ENCODE measurements around the gene TMED9.
"Not testable (repeated sequence)": the region's sequence is repeated elsewhere in the genome, so short reads cannot be mapped to it uniquely, and the experiment has no call there.

Gene TMED9

DNA sequence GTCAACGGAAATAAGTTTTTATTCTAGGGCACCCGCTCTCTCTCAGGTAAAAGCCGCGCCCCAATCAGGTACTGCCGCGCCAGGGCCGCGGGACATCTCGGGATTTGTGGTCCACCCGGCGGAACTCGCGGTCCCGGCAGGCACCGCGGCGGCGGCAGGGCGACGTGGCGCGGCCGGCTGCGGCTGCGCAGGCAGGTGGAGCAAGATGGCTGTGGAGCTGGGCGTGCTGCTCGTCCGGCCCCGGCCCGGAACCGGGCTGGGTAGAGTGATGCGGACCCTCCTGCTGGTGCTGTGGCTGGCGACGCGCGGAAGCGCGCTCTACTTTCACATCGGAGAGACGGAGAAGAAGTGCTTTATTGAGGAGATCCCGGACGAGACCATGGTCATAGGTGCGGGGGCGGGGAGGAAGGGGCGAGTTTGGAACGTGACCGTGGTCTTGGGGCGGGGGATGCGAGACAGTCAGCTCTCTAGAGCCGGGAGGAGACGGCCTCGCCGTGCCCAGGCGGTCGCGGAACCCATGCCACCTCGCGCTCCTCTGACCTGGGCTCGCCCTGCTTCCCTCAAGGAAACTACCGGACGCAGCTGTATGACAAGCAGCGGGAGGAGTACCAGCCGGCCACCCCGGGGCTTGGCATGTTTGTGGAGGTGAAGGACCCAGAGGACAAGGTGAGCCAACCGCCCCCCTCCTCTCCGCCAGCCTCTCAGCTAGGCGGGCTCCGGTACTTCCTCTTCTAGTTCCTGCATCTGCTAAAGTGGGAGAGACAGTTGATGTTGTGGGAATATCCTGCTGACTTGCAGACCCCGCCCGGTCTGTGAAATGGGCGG lies at the start of gene TMED9:
TMED9 (plus strand) TSS at position 194 of the 825 bp plus-strand sequence; CDS start at position 206, 12 bp downstream.
- DNase-seq (ENCODE audit: low spot score): peak; percentile 95

DNA sequence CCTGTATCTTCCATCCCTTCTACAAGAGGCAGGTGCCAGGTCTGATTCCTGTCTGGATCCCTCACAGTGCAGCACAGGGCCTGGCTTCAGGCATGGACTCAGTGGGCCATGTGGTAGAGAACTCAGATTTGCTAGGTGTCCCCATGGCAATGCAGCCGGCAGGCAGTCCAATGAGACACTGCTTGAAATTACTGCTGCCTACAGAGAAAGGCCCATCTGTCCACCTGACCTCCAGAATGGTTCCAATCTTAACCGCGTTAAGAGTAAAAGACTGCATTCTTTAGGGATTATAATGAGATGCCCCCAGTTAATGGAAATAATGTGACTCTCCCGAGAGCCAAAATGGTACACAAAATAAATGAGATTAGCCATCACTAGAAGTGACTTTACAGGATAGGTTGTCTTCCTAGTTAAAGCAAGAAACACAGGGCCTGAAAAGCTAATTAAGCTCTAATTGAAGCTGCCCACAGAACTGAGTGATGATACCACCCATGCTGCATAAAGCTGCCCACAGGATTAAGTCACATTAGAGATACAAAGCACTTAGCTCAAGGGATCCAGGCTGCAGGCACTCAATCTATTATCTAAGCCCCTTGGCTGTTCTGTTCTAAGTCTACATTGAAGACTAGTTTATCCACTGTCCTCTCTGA lies 49.1 kb upstream of the TMED9 start:
- DNase-seq (ENCODE audit: low spot score): no peak

DNA sequence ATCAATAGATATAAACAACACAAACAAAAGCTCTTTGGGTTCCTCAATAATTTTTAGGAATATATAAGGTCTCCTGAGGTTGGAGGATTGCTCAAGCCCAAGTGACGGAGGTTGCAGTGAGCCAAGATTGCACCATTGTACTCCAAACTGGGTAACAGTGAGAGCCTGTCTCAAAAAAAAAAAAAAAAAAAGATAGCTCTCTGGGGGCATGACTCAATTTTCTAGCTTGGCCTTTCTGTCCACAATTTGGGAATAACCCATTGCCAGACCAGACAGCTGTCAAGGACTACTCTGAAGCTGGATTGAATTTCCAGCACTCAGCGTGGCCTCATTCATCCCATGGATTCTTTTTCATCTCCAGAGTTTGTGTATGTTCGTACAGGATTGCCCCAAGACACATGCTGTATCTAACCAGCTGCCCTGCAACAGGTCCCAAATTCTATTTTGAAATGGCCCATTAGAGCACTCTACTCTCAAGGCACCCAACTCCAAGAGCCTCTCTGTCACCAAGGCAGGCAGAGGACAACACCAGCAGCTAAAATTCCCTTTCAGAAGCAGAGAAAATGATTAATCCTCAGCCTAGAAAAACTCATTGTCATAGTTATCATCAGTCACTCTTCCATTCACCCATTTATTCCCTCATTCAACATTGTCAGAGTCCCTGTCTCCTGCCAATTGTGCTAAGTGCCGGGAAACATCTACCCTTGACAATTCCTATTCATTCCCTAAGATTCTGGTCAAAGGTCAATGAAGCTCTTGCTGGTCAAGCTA lies 46.3 kb upstream of the TMED9 start:
- DNase-seq (ENCODE audit: low spot score): no peak

DNA sequence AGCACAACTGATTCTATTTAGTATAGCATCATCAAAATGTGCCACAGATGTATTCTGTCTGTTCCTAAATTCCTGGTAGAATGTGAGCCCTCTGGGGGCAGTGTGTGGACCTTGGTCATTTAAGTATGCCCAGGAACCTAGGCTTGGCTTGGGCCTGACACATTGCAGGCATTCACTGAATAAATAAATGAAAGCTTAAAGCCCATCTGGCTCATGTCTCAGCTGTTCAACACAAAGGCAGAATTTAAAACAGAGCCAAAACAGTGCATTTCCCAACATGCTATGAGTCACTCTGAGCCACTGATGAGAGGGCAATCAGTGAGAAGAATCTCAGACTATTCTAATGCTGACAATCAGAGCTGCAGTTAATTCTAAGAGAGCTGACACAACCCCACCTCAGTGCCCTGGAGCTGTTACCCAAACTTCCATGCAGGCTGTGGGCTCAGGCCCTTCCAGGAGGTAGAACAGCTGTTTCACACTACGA lies 45.7 kb upstream of the TMED9 start:
- no peak for DNase-seq (ENCODE audit: low spot score)

DNA sequence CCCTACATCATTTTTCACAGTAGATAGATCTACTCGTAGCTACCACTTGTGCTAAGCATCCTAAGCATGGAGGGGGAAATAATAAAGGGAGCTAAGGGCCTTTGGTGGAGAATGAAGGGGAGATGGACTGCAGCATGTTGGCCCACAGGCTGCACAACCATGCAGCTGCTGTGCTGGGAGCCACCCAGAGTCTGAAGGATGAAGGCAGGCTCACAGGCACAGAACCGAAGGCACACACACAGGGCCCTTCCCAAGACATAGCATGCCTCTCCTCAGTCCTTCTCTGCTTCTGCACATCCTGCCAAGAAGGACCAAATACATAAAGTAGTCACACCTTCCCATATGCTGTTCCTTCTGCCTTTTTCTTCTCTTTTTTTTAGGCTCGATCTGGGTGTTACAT lies 44.3 kb upstream of the TMED9 start:
- no peak for DNase-seq (ENCODE audit: low spot score)

DNA sequence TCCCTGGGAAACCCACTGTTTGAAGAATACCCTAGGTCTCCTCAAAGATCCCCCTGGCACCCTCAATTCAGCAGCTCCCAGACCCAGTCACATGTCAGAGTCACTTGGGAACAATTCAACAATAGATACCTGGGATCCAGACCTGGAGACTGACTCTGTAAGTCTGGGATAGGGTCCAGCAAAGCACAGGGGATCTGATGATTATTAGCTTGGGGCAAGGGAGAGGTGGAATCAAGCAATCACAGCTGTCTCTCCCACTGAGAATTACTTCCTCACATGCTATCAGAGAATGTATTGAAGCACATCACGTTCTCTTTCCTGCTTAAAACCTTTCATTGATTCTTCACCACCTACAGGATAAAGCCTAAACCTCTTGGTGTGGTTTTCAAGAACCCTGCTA lies 43.5 kb upstream of the TMED9 start:
- DNase-seq (ENCODE audit: low spot score): no peak

DNA sequence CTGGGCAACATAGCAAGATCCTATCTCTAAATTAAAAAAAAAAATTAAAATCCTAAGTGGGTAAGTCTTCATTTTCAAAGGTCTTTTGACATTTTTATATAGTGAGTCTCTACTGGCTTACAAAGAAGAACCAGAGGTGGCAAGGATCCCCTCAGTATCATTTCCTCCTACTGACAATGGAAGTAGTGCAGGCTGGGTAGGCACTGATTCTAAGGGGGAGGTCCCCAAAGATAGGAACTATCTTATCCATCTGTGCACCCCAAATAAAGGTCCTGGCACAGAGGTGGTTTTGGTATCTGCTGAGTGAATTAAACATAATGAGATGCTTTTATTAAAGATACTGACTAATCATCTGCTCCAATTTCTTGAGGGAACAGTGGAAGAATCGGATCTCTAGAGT lies 41.9 kb upstream of the TMED9 start:
- DNase-seq (ENCODE audit: low spot score): no peak

DNA sequence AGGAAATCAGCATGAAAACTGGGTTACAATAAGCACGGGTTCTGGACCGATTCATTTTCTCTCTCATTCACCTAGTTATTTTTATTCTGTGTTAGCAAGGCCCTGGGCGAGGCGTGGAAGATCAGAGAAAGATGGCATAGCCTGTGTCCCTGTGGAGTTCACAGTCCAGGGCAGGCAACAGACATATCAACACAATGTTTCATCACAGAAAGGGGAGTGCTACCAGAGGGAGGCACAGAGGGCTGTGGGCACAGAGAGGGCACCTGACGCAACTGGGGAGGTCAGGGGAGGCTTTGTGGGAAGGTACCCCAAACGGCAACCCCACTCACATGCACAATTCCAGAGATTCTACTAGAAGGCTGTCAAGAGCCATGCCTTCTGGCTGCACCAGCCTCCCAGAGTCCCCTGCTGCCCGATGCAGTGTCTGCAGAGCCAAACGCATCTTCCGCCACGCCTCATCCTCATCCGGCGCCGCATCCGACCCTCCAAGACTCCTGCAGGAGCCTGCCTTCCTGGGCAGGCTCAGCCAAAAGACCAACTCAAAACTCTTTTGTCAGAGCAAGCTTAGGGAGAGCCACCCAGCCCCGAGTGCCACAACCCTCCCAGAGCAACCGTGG lies 39.1 kb upstream of the TMED9 start:
- no peak for DNase-seq (ENCODE audit: low spot score)

DNA sequence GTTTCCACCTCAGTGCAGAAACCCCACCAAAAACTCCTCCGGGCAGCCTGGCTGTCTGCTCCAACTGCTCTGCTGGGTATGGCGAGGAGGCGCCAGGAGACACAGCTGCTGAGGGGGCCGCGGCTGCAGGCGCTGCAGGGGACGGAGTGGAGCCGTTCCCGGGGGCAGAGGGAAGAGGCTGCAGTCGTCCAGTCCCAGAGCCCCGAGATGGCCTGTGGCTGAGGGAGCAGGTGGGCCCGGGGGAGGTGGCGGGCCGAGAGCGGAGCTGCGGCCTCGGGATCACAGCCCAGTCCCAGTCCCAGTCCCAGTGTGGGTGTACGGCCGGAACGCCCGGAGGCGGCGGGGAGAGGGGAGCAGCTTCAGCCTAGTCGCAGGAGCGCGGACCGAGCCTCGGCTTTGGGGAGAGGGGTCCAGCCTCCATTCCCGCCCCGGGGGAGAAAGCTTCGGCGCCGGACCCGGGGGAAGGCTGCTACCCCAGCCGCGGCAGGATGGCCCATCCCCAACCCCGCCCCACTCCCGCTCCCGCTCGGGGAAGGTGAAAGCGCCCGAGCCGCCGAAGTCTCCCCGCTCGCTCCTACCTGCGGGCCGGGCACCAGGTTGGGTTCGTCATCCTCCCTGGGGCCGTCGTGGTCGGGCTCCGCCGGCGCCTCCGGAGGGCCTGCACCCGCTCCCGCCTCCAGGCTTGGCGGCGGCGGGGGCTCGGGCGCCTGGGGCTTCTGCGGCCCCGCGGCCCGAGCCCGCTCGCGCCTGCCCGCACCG lies 38.2 kb upstream of the TMED9 start:
- DNase-seq (ENCODE audit: low spot score): peak; percentile 76

DNA sequence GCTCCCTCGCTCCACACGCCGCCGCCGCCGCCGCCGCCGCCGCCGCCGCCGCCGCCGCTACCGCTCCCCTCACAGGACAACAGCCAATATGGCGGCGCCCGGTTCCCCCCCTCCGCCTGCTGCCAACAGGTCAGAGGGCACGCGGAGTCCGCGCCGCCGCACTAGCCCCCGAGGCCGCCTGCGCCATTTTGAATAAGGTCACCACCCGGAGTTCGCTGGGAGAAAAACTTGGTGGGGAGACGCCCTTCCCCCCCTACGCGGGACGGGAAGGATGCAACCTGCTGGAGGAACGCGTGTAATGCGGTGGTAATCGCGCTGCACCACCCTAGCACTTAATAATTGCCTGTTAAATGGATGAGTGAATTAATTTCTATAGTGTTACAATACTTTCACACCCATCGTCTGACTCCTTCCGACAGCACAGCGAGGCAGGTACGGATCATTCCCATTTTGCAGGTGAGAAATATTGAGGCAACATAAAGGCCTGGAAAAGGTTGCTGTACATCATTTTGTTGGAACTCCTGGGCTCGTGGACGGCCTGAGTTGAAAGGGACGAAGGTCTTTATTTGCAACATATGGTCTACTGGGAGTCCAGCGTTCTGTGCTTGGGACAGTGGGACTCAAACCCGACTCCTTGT lies 37.4 kb upstream of the TMED9 start, which contains the start of gene FAM193B:
FAM193B (minus strand) TSS at position 90 of the 638 bp plus-strand sequence. CDS start 105 bp downstream, outside the sequence.
- DNase-seq (ENCODE audit: low spot score): peak; percentile 98

DNA sequence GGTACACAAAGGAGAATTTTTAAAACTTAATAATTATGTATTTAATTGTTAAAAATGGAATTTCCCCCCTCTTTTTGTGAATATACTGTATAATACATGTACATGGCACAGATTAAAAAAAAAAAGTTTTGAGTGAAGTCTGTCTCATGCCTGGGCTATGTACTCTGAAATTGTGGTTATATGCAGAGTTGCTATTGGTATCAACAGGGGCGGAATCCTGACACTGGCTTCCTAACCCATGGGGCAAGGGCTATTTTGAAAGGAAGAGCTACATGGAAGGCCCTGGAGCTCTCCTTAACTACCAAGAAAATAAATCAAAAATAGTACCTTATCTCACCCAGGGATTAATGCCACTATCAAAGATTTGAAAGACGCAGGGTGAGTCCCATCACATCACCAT lies 36.8 kb upstream of the TMED9 start:
- no peak for DNase-seq (ENCODE audit: low spot score)

DNA sequence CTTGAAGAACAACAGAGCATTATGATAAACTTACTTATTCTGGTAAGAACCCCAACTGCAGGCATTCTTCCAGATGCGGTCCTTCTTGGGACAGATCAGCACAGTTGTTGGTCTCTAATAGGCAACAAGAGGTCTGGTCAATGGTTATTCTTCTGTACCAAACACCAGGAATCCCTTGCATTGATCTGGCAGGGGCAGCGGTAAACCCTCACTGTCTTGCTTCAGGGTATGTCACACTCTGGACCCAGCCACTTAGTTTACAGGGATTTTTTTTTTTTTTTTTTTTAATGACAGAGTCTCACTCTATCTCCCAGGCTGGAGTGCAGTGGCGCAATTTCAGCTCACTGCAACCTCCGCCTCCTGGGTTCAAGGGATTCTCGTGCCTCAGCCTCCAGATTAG lies 36.3 kb upstream of the TMED9 start:
- no peak for DNase-seq (ENCODE audit: low spot score)

DNA sequence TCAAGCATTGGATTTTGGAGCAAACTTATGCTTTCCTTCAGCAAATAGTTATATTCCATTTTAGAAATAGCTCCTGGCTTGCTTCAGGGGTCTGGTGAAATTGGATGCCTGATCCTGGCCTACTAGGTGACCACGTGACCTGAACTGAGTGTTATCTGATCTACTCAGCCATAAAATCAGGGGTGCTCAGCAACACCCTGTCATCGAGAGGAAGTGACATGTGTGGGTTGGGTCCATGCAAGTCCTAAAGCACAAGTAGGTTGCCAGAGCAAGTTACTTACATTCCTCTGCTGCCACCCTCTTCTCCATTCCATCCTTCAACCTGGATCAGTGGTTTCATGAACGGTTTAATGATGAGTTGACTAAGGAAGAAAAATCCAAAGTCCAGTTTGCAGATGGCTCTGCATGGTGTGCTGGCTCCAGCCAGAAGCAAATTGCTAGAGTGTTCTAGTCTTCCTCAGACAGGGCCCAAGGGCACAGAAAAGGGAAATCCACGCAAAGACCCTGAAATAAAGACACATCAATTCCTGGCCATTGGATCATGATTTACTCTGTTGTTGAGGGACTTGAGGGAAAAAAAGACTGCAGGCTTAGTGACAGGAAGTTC lies 34.9 kb upstream of the TMED9 start:
- DNase-seq (ENCODE audit: low spot score): no peak

DNA sequence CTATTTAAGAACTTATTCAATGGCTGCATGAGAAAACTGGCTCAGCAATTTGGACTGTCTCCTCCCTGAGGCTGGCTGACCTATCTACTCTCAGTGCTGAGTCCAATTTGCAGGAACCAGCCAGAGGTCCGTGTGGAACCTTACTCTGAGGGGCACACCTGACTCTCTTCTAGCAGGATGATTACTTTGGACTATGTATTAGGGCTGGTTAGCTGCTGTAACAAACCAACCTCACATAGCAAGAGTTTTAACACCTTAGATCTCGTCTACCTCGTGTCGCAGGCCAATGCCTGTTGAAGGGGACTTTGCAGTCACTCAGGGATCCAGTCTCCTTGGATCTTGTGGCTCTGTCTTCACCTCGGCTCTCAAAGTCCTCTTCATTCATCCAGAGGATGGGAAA lies 34.2 kb upstream of the TMED9 start:
- DNase-seq (ENCODE audit: low spot score): no peak

DNA sequence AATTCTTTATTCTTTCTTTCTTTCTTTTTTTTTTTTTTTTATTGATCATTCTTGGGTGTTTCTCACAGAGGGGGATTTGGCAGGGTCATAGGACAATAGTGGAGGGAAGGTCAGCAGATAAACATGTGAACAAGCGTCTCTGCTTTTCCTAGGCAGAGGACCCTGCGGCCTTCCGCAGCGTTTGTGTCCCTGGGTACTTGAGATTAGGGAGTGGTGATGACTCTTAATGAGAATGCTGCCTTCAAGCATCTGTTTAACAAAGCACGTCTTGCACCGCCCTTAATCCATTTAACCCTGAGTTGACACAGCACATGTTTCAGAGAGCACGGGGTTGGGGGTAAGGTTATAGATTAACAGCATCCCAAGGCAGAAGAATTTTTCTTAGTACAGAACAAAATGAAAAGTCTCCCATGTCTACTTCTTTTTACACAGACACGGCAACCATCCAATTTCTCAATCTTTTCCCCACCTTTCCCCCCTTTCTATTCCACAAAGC lies 32.5 kb upstream of the TMED9 start:
- DNase-seq (ENCODE audit: low spot score): not testable (repeated sequence)

DNA sequence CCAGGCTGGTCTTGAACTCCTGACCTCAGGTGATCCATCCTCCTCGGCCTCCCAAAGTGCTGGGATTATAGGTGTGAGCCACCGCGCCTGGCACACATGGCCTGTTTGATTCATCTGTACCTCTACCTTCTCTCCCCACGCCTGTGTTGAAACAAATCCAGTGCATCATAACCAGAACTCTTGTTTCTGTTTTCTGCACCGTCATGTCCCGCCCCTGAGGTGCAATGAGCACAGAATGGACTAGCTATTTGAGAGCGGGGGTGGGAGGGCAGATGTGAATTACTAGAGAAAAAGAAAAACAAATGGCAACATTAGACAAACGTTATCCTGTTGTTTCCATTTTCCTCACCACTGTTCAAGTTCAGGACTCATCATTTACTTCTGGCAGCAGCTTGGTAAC lies 27.0 kb upstream of the TMED9 start:
- DNase-seq (ENCODE audit: low spot score): no peak

DNA sequence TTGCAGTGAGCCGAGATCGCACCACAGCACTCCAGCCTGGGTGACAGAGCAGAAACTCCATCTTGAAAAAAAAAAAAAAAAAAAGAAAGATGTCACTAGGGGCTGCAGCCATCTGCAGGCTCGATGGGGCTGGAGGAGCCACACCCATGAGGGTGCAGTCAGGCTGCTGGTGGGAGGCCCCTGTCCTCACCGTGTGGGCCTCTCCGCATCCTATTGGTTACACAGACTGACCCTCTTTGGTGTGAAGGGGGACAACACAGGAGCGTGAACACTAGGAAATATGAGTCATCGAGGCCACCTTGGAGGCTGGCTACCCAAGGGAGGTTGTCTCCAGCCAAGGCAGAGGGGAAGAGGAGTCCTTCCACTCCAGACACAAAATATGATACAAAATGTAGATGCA lies 23.7 kb upstream of the TMED9 start:
- DNase-seq (ENCODE audit: low spot score): no peak

DNA sequence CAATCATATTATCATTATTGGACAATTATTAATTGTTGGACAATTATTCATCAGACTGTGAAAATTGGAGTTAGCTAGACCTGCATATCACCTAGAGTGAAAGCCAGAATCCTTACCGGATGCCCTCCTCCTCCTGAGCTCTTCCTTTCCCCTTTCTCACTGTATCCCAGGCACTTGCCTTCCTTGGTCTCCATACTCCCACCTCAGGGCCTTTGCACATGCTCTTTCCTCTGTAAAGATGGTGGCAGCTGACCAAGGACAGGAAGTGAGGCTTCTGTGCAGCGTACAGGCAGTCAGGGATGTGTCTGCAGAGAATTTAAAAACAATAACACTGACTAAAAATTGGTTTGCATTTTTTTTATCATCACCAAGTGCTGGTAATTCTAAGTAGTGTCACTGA lies 22.1 kb upstream of the TMED9 start:
- no peak for DNase-seq (ENCODE audit: low spot score)

DNA sequence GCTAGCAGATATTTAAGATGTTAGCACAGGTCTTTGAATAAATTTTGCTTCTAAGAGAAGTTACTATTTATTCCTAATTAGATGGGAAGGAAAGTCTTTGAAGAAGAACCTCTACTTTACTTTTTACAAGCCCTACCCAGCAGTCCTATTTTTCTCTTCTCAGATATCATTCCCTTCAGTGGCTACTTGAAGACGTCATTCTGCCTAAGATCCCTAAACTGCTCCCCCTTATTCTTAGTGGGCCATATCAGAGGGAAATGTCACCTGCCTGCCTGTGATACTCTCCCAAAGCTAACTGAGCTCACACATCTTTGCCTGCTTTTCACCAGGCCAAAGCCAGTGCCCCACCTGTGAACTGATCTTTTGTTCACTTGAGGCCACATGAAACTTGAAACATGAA lies 16.5 kb upstream of the TMED9 start:
- DNase-seq (ENCODE audit: low spot score): no peak

DNA sequence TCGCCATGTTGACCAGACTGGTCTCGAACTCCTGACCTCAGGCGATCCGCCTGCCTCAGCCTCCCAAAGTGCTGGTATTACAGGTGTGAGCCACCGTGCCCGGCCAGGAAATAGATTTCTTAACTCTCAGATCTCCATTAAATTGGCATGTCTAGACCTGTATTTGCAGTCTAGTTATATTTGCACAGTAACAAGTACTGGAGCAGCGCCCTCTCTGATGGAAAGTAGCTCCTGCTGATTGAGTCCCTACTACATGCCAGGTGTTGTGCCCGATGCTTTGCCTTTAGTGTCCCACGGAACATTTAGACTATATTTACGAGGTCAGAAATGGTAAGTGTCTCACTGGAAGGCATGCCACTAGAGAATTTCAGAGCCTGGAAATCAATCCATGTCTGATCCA lies 15.8 kb upstream of the TMED9 start:
- DNase-seq (ENCODE audit: low spot score): no peak
